ENCODE measurements around the gene EEFSEC. TPM values are rescaled to one million over a fixed set of nuclear protein-coding genes. Genes with fewer than 3 reads are reported as not detected.

EEFSEC gene
- total and polyA plus RNA-seq, 8 donors, result 5.9 to 9.8 (median 7.4) TPM

DNA sequence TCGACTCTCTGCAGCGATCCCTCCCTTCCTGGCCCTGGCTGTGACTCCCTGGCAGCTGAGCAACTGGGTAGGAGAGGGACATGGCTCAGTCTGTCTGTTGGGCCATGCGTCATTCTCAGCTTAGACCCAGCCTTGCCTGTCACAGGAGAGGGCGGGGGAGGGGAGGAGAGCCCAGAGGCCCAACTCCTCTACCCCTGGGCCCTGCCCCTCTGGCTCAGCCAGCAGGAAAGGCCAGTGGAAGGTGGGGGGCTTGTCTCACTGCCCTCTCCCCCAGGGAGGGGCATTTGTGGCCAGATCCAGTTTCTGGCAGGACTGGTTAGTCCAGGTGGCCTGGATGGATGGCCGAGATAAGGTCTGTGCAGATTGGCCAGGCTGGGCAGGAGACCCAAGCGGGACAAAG is 281.8 kb downstream of the EEFSEC start:
- DNase-seq (peak in 5 of 6 donors; percentile 62 to 85 (median 79)), ATAC-seq (peak; percentile 82 to 86 (median 86)), FAIRE-seq (no peak)
- WGBS, 2 donors, result 27 to 35% methylated on average over 6 of the region's 6 CpGs
- TF ChIP-seq, protein P1, sequence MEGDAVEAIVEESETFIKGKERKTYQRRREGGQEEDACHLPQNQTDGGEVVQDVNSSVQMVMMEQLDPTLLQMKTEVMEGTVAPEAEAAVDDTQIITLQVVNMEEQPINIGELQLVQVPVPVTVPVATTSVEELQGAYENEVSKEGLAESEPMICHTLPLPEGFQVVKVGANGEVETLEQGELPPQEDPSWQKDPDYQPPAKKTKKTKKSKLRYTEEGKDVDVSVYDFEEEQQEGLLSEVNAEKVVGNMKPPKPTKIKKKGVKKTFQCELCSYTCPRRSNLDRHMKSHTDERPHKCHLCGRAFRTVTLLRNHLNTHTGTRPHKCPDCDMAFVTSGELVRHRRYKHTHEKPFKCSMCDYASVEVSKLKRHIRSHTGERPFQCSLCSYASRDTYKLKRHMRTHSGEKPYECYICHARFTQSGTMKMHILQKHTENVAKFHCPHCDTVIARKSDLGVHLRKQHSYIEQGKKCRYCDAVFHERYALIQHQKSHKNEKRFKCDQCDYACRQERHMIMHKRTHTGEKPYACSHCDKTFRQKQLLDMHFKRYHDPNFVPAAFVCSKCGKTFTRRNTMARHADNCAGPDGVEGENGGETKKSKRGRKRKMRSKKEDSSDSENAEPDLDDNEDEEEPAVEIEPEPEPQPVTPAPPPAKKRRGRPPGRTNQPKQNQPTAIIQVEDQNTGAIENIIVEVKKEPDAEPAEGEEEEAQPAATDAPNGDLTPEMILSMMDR (IDR thresholded peaks at IDR 0.05), result no peak
- no peaks in the 10 kb centered on the region for H3K27me3 ChIP-seq
- H3K36me3 ChIP-seq, result no peaks in the 10 kb centered on the region
- no peak overlapping the region for H3K4me3 ChIP-seq
- H3K9me3 ChIP-seq, result no peaks in the 10 kb centered on the region
- peaks cover 0 to 17% (median 12%) of the 10 kb centered on the region in 3 donors for H3K4me1 ChIP-seq
- intact Hi-C loops (cut with DNase I), result no loop called here
- peak overlapping the region in 1 of 4 donors; percentile 46 for H3K27ac ChIP-seq

DNA sequence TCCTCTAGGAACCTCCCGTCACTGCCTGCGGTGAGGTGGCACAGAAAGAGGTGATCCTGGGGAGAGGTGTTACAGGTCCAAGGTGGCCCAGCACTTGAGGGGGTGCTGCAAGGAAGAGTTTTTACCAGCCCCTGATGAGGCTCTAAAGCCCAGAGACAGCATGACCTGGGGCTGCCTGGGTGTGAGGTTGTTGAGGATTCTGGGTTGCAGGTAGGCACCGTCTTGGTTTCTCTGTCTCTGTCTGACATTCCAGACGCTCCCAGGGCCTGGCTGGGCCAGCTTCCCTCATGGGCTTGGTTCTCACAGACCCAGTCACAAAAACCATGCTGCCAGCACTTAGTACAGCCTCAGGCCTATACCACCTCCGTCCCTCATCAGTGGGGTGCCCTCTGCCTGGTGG is 282.3 kb downstream of the EEFSEC start:
- peak overlapping the region in 1 of 4 donors; percentile 46 for H3K27ac ChIP-seq
- H3K9me3 ChIP-seq, result no peaks in the 10 kb centered on the region
- intact Hi-C loops (cut with DNase I), result no loop called here
- 81 to 96% methylated on average over 5 of the region's 5 CpGs for WGBS, 2 donors
- no peaks in the 10 kb centered on the region for H3K36me3 ChIP-seq
- H3K4me1 ChIP-seq, result peaks cover 0 to 17% (median 12%) of the 10 kb centered on the region in 3 donors
- FAIRE-seq (no peak), ATAC-seq (peak in 2 of 4 donors; percentile 2 to 4), DNase-seq (peak in 1 of 6 donors; percentile 50)
- H3K27me3 ChIP-seq, result no peaks in the 10 kb centered on the region
- TF ChIP-seq, protein P1 (IDR thresholded peaks at IDR 0.05), result no peak
- H3K4me3 ChIP-seq, result no peak overlapping the region

DNA sequence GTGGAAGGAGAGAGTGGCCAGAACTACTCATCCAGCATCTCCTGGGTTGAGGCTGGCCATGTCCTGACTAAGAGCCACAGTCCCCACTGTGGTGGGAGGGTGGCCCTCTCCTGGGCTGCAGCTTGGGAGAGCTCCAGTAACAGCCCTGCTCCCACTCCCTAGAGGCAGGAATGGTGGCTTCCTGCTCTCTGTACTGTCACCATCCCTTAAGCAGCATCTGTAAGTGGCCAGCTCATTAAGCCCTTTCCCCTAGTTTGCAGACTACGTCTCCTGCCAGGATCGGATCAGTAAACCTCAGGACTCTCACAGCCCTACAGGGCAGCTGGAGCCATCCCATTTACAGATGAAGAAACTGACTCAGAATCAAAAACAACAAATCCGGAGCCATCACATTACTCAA is 282.9 kb downstream of the EEFSEC start:
- Histone ChIP-seq H3K27me3 (no peaks in the 10 kb centered on the region), H3K4me3 (no peak overlapping the region), H3K36me3 (no peaks in the 10 kb centered on the region), H3K27ac (no peak overlapping the region), H3K4me1 (peaks cover 0 to 17% (median 12%) of the 10 kb centered on the region in 3 donors), H3K9me3 (no peaks in the 10 kb centered on the region)
- DNase-seq (no peak), ATAC-seq (no peak), FAIRE-seq (no peak)
- WGBS, 2 donors, result 91 to 99% methylated on average over 3 of the region's 3 CpGs
- TF ChIP-seq, protein P1 (IDR thresholded peaks at IDR 0.05), result no peak
- intact Hi-C loops (cut with DNase I), result no loop called here

DNA sequence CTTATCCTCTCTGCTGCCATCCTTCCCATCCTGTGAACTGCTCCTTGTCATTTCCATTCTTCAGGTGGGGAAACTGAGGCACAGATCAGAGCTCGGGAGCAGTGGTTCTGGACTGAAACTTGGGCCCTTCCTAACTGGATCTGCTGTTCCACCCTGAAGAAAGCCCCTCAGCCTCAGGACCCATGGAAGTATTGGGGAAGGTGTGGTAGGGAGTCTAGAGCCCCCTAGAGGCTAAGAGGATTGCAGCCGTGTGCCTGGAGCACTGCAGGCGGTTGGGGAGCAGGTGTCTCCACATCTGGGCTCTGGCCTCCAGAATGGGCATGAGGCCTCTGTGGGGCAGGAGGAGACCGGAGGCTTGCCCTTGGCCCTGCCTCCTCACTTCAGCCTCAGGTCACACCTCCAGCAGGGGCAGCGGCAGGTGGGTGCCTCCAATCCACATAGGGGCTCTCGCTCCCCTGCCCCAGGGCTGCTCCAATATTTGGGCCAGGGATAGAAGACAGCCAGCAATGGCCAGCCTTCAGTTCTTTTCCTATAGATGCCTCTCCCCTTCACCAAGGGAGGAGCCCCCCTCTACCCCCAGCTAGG is 285.3 kb downstream of the EEFSEC start:
- Histone ChIP-seq H3K9me3 (no peaks in the 10 kb centered on the region), H3K4me3 (no peak overlapping the region), H3K4me1 (peaks cover 0 to 17% (median 9%) of the 10 kb centered on the region in 3 donors), H3K36me3 (no peaks in the 10 kb centered on the region), H3K27ac (no peak overlapping the region), H3K27me3 (no peaks in the 10 kb centered on the region)
- 69 to 72% methylated on average over 6 of the region's 6 CpGs for WGBS, 2 donors
- intact Hi-C loops (cut with DNase I), result no loop called here
- TF ChIP-seq, protein P1 (IDR thresholded peaks at IDR 0.05), result peak in 2 of 4 donors; percentile 11 to 12
- FAIRE-seq, result no peak
- peak in 2 of 6 donors; percentile 21 to 57 for DNase-seq
- peak in 1 of 4 donors; percentile 21 for ATAC-seq

DNA sequence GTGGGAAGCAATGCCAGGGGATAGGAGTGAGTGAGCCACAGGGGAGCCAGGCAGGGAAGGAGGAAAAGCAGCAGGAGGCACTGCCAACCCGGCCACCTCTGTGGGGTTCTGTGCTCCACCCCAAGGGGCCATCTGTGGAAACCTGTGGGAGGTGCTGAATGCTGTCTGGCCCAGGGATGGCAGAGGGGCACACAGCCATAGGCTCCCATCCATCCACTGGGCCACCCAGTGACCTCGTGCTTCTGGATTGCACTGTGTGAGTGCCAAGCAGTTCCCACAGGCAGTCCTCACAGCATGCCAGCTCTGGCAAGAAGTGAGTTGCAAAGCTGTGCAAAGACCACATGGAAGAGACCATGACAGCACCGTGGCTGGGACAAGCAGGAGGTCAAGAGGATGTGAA is 285.9 kb downstream of the EEFSEC start:
- peak in 1 of 4 donors; percentile 18 for ATAC-seq
- Histone ChIP-seq H3K36me3 (no peaks in the 10 kb centered on the region), H3K27me3 (no peaks in the 10 kb centered on the region), H3K4me3 (no peak overlapping the region), H3K4me1 (peaks cover 0 to 15% (median 9%) of the 10 kb centered on the region in 3 donors), H3K27ac (no peak overlapping the region), H3K9me3 (no peaks in the 10 kb centered on the region)
- TF ChIP-seq, protein P1 (IDR thresholded peaks at IDR 0.05), result no peak
- no peak for DNase-seq
- FAIRE-seq, result no peak
- intact Hi-C loops (cut with DNase I), result no loop called here
- 62 to 69% methylated on average over 3 of the region's 3 CpGs for WGBS, 2 donors

Measured in pancreas (tissue), 10 donors.